ENCODE measurements around the gene ZNF385B. TPM values are rescaled to one million over a fixed set of nuclear protein-coding genes. Genes with fewer than 3 reads are reported as not detected.

The ZNF385B gene
- total and polyA plus RNA-seq, 4 donors, result 13.5 to 70.8 (median 45.2) TPM

DNA sequence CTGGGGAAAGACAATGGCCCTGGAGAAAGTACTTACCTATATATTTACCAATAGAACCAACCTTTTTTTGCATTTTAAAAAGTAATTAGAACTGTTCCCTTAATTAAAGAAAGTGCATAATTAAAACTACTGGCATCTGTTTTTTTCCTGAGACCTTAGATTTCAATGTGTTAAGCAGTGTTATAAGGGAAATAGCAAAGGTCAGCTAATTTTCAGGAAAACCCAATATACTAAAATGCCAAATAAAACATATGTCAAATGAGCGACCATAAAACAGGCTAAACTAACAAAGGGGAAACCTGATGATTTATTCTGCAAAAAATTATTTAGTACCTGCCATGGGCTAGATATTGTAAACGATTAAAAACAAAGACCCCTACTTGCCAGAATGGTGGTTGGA, 372.8 kb downstream of the ZNF385B start:
- Histone ChIP-seq H3K4me1 (ENCODE audit: control insufficient read depth in 5 of 5, insufficient read depth in 5 of 5, low read length in 5 of 5) (peaks cover 0 to 6% (median 0%) of the 10 kb centered on the region in 5 donors), H3K36me3 (ENCODE audit: control insufficient read depth in 4 of 4, insufficient read depth in 4 of 4, low read length in 4 of 4) (no peaks in the 10 kb centered on the region), H3K27me3 (ENCODE audit: control insufficient read depth in 3 of 3, insufficient read depth in 3 of 3, low read length in 2 of 3) (no peaks in the 10 kb centered on the region), H3K27ac (ENCODE audit: low read depth in 1 of 2, low read length in 1 of 2) (no peak overlapping the region), H3K4me3 (no peak overlapping the region), H3K9ac (ENCODE audit: insufficient read depth in 1 of 2, low read length in 2 of 2) (no peak overlapping the region), H3K9me3 (ENCODE audit: control insufficient read depth in 4 of 4, insufficient read depth in 3 of 4, low read length in 3 of 4) (no peaks in the 10 kb centered on the region)
- WGBS, 2 donors, result 85% methylated on average over 2 of the region's 2 CpGs
- DNase-seq (no peak), ATAC-seq (ENCODE audit: insufficient read depth, low FRiP score) (no peak)
- no peak for TF ChIP-seq CTCF (IDR thresholded peaks at IDR 0.05; ENCODE audit: control extremely low read depth, extremely low read depth)

DNA sequence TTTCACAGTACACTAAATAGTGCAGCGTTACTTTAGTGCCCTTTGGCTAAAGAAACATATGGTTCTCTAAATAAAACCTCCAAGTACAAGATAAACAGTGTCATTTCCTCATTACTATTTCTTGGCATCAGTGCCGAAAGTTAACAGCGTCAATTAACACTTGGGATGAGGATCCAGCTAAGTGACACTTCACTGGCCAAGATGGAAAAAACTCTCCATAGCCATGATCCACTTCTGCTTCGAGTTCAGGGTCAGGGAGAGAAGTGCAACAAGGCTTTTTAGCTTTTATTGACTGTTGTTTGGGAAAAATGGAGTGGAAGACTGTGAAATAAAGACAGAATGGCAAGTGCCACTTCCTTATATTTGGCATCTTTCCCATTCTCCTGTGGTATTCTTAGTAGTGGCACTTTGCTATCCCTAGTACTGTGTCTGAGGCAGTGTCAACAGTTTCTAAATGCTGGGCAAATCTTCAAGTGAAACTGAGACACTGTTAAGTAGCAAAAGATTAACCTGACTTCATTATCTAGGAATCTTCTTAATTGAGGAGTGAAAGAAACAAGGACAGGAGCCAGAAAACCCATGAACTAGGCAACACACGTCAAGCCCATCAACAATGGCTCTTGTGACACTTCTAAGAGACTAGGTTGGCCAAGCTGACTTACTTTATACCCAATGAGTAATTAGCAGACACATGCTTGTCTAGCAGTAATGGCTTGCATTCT, 374.2 kb downstream of the ZNF385B start:
- peak in 2 of 3 donors; percentile 55 to 74 for DNase-seq
- 31 to 58% methylated on average over 5 of the region's 5 CpGs for WGBS, 2 donors
- H3K4me1 ChIP-seq (ENCODE audit: control insufficient read depth in 5 of 5, insufficient read depth in 5 of 5, low read length in 5 of 5), result peaks cover 0 to 6% (median 0%) of the 10 kb centered on the region in 5 donors
- TF ChIP-seq CTCF (IDR thresholded peaks at IDR 0.05; ENCODE audit: control extremely low read depth, extremely low read depth), result no peak
- no peak overlapping the region for H3K9ac ChIP-seq (ENCODE audit: insufficient read depth in 1 of 2, low read length in 2 of 2)
- ATAC-seq (ENCODE audit: insufficient read depth, low FRiP score), result peak; percentile 76
- no peaks in the 10 kb centered on the region for H3K36me3 ChIP-seq (ENCODE audit: control insufficient read depth in 4 of 4, insufficient read depth in 4 of 4, low read length in 4 of 4)
- no peak overlapping the region for H3K27ac ChIP-seq (ENCODE audit: low read depth in 1 of 2, low read length in 1 of 2)
- H3K9me3 ChIP-seq (ENCODE audit: control insufficient read depth in 4 of 4, insufficient read depth in 3 of 4, low read length in 3 of 4), result no peaks in the 10 kb centered on the region
- no peaks in the 10 kb centered on the region for H3K27me3 ChIP-seq (ENCODE audit: control insufficient read depth in 3 of 3, insufficient read depth in 3 of 3, low read length in 2 of 3)
- H3K4me3 ChIP-seq, result no peak overlapping the region

- no peak overlapping the region for H3K9ac ChIP-seq (ENCODE audit: insufficient read depth in 1 of 2, low read length in 2 of 2)
- no peak overlapping the region for H3K27ac ChIP-seq (ENCODE audit: low read depth in 1 of 2, low read length in 1 of 2)
- no peak overlapping the region for H3K4me3 ChIP-seq
- H3K36me3 ChIP-seq (ENCODE audit: control insufficient read depth in 4 of 4, insufficient read depth in 4 of 4, low read length in 4 of 4), result no peaks in the 10 kb centered on the region
- no peak for DNase-seq
- ATAC-seq (ENCODE audit: insufficient read depth, low FRiP score), result no peak
- H3K27me3 ChIP-seq (ENCODE audit: control insufficient read depth in 3 of 3, insufficient read depth in 3 of 3, low read length in 2 of 3), result no peaks in the 10 kb centered on the region
- TF ChIP-seq CTCF (IDR thresholded peaks at IDR 0.05; ENCODE audit: control extremely low read depth, extremely low read depth), result no peak
- H3K9me3 ChIP-seq (ENCODE audit: control insufficient read depth in 4 of 4, insufficient read depth in 3 of 4, low read length in 3 of 4), result no peaks in the 10 kb centered on the region
- WGBS, 2 donors, result 76 to 86% methylated on average over 6 of the region's 6 CpGs
- H3K4me1 ChIP-seq (ENCODE audit: control insufficient read depth in 5 of 5, insufficient read depth in 5 of 5, low read length in 5 of 5), result peaks cover 0 to 6% (median 0%) of the 10 kb centered on the region in 5 donors
These were observed 378.3 kb downstream of the ZNF385B start for GRCh38 chr2:179483131-179483530.

All from lung (tissue), 12 donors.